ENCODE data around the gene PARVG. TPM values are rescaled to one million over a fixed set of nuclear protein-coding genes. Genes with fewer than 3 reads are reported as not detected.

The PARVG gene
- total RNA-seq, 1 experiment from 2014 or later, result 1.3 TPM

GRCh38 chr22:44229331-44229730, 48.6 kb downstream of the PARVG start:
- H4K91ac ChIP-seq (ENCODE audit: insufficient read length, low read depth, low read length), result no peak overlapping the region
- no peak overlapping the region for H2BK5ac ChIP-seq (ENCODE audit: insufficient read length, low read length)
- H3K79me1 ChIP-seq (ENCODE audit: insufficient read depth, low read depth, low read length, poor library complexity, severe bottlenecking), result no peaks in the 10 kb centered on the region
- Mint-ChIP-seq H3K27ac (no peak overlapping the region), H3K9me3 (peaks cover 9 to 11% of the 10 kb centered on the region in 2 experiments), H3K4me3 (no peak overlapping the region), H3K36me3 (ENCODE audit: insufficient read depth in 1 of 3, low read depth in 3 of 3) (no peaks in the 10 kb centered on the region), H3K27me3 (ENCODE audit: low read depth) (peaks cover 4% of the 10 kb centered on the region), H3K4me1 (0 out of 4 replicates have a peak, but pooled peaks cover 0 to 3% of the 10 kb centered on the region in 2 experiments)
- H3K23me2 ChIP-seq (ENCODE audit: insufficient read length, low read depth, low read length, poor library complexity, severe bottlenecking), result no peaks in the 10 kb centered on the region
- H3K4me2 ChIP-seq (ENCODE audit: insufficient read depth, insufficient read length, low read length), result no peak overlapping the region
- H3K4ac ChIP-seq (ENCODE audit: low read depth, low read length), result no peak overlapping the region
- no peak overlapping the region for H3K23ac ChIP-seq (ENCODE audit: insufficient read length, low read depth, low read length)
- no peak overlapping the region for H2BK120ac ChIP-seq (ENCODE audit: low read depth, low read length, poor library complexity, severe bottlenecking)
- H4K20me1 ChIP-seq (ENCODE audit: control insufficient read depth, insufficient read depth, insufficient read length), result peaks cover 5% of the 10 kb centered on the region
- no peak overlapping the region for H2AFZ ChIP-seq (ENCODE audit: low read length)
- H3T11ph ChIP-seq (ENCODE audit: low read length), result no peak overlapping the region
- no peaks in the 10 kb centered on the region for H3K4me1 ChIP-seq (ENCODE audit: insufficient read depth, low read length)
- H3K14ac ChIP-seq (ENCODE audit: insufficient read depth, low read length), result no peak overlapping the region
- H3K9ac ChIP-seq (ENCODE audit: extremely low read depth, insufficient read length, low read length), result no peak overlapping the region
- TF ChIP-seq CTCF (conservative IDR thresholded peaks at IDR 0.05), result no peak
- no peak overlapping the region for H4K8ac ChIP-seq (replicated peaks; ENCODE audit: insufficient read length, low read depth, low read length)
- no peaks in the 10 kb centered on the region for H3K9me3 ChIP-seq (ENCODE audit: control insufficient read depth, low read depth, low read length)
- H3K18ac ChIP-seq (ENCODE audit: insufficient read length, low read depth, low read length), result no peak overlapping the region
- no peak overlapping the region for H3K56ac ChIP-seq (ENCODE audit: insufficient read length, low read depth, low read length)
- no peaks in the 10 kb centered on the region for H3K27me3 ChIP-seq (ENCODE audit: insufficient read depth, low read length)
- no peaks in the 10 kb centered on the region for H3K79me2 ChIP-seq (ENCODE audit: insufficient read depth, low read length)
- H3K27ac ChIP-seq (ENCODE audit: insufficient read length, low read depth, low read length), result no peak overlapping the region
- H2BK20ac ChIP-seq (ENCODE audit: low read depth, low read length, poor library complexity, severe bottlenecking), result no peak overlapping the region
- DNase-seq, result no peak
- H2AK5ac ChIP-seq (ENCODE audit: insufficient read length, low read length), result no peak overlapping the region
- no peak overlapping the region for H4K5ac ChIP-seq (ENCODE audit: insufficient read length, low read depth, low read length)
- WGBS (ENCODE audit: extremely low coverage, insufficient read length, low lambda C conversion rate), result no CpG with 5 or more reads among the region's 3 CpGs
- H2BK15ac ChIP-seq (ENCODE audit: low read depth, low read length), result no peak overlapping the region
- H2BK12ac ChIP-seq (ENCODE audit: insufficient read length, low read depth, low read length), result no peak overlapping the region

Data from H9 (cell line).